Kidney epithelial cell (primary cell): Measurements from ENCODE around the gene PACRG. TPM values are rescaled to one million over a fixed set of nuclear protein-coding genes. Genes with fewer than 3 reads are reported as not detected.

ENCODE experiments used
- DNase-seq: peaks from one replicate; pipeline ENCODE4 v3.0.0-alpha.2; 2010; ENCODE audit warnings: low read depth
- H3K27me3 ChIP-seq: 2 replicates; pipeline ENCODE4 v1.6.0; 2011; ENCODE audit warnings: low read length; ENCODE audit not compliant: control insufficient read depth, insufficient read depth
- H3K36me3 ChIP-seq: 2 replicates; pipeline ENCODE4 v1.5.1; 2011; ENCODE audit warnings: low read length; ENCODE audit not compliant: control insufficient read depth, insufficient read depth
- H3K4me3 ChIP-seq: 2 replicates; pipeline ENCODE4 v1.5.1; 2011; ENCODE audit warnings: low read depth, mild to moderate bottlenecking, control low read depth, low read length
- CTCF ChIP-seq: IDR thresholded peaks from 2 replicates; pipeline ENCODE4 v1.5.1; 2011; ENCODE audit warnings: mild to moderate bottlenecking, moderate library complexity, low read length, control low read depth, inconsistent platforms; ENCODE audit not compliant: insufficient read depth, poor library complexity, severe bottlenecking
- total RNA-seq: library from RNA; depleted of rRNA; stranded (reverse); fragments of >200 nt; gene quantifications from 2 replicates; pipeline ENCODE4 v1.2.3, GENCODE V29; 2015

The PACRG gene
- total RNA-seq, 1 donor from 2014 or later: 0.29 TPM

- DNase-seq: no peak
Measured at GRCh38 chr6:163126741-163127140, 399.0 kb downstream of the PACRG start.

GRCh38 chr6:163127587-163127986 lies 399.8 kb downstream of the PACRG start:
- no peak for TF ChIP-seq CTCF
- no peaks in the 10 kb centered on the region for H3K27me3 ChIP-seq
- H3K36me3 ChIP-seq: no peaks in the 10 kb centered on the region
- DNase-seq: no peak
- no peak overlapping the region for H3K4me3 ChIP-seq

More at GRCh38 chr6:163126741-163127140, 399.0 kb downstream of the PACRG start:
- Histone ChIP-seq H3K4me3 (no peak overlapping the region), H3K27me3 (no peaks in the 10 kb centered on the region), H3K36me3 (no peaks in the 10 kb centered on the region)
- TF ChIP-seq CTCF: no peak

DNA sequence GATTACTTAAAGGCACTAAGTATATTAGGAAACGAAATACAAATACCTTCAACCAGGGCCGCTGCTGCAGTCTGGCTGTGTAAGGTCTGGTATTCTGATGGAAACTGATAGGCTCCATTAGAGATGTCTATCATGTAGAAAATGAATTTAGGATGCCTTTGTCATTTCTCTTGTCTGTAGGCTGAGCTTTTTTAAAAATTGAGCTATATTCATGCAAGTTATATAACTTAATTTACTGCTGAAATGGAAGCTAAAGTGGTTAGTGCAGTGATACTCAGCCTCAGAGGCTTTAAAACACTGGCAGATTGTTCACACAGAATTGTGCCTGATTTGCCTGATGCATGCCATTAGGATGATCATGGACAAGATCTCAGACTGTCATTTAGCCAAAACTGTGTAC lies 400.6 kb downstream of the PACRG start:
- no peak overlapping the region for H3K4me3 ChIP-seq
- TF ChIP-seq CTCF: no peak
- no peaks in the 10 kb centered on the region for H3K36me3 ChIP-seq
- no peak for DNase-seq
- H3K27me3 ChIP-seq: no peaks in the 10 kb centered on the region

DNA sequence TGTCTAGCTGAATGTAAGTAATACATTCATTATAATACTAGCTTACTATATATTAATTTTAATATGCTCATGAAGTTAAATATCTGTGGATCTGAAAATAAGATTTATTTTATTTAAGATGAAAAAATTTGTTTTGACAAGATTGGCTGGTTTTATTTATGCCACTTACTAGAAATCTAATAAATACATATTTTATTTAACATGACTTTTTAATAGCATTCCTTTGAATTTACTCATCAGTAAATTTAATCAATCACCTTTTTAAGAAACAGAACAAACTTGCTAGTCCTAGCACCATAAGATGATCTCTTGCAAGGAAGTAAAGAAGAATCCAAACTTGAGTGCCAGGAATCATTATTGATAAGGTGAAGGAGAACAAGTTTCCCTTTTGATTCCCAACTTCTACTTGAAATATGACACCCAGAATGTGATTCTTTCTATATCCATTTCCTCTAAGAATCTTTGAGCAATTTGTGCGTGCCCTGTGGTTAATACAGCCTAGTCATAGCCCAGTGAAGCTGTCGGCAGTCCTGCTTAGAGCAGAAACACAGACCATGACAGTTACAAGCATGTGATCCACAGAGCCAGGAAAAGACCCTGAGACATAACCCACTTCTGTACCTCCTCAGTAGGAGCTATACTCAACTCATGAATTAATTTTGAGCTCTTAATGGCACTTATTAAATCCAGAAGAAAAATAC lies 404.4 kb downstream of the PACRG start:
- TF ChIP-seq CTCF: no peak
- H3K27me3 ChIP-seq: no peaks in the 10 kb centered on the region

DNA sequence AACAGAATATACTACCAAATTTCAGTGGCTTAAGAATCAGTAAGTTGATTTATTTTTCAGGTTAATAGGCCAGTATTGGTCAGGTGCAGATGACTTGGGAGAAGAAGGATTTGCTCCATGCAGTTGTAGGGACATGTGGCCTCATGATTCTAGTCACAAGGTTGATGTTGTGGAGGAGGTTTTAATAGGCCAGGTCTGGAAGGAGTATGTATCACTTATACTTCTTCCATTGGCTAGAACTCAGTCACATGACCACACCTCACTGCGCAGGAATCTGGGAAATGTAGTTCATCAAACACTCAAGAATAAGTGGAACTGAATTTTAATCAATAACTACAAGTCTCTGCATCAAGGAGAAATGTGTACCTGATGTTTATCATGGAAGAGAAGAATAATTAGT lies 405.2 kb downstream of the PACRG start:
- no peak for TF ChIP-seq CTCF
- DNase-seq: no peak
- no peaks in the 10 kb centered on the region for H3K36me3 ChIP-seq
- H3K4me3 ChIP-seq: no peak overlapping the region
- H3K27me3 ChIP-seq: no peaks in the 10 kb centered on the region

More for the DNA sequence above, 404.4 kb downstream of the PACRG start:
- H3K36me3 ChIP-seq: no peaks in the 10 kb centered on the region
- no peak for DNase-seq
- H3K4me3 ChIP-seq: no peak overlapping the region

DNA sequence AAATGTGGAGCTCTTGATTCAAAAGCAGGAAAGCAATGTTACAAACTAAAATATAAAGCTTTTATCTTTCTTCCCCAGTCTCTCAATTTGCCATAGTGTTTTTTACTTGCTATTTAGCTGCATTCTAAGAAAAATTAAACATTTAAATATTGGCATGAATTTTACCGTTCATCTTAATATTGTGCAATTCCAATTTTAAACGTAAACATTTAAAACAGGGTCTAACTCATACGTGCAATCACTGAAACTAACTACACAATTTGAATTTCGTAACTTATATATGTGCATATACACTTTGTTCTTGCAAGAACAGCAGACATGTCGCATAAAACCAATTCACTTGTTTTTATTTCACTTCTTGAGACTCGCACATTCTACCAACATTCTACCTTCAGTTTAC lies 405.9 kb downstream of the PACRG start:
- no peaks in the 10 kb centered on the region for H3K27me3 ChIP-seq
- H3K36me3 ChIP-seq: no peaks in the 10 kb centered on the region
- H3K4me3 ChIP-seq: no peak overlapping the region
- TF ChIP-seq CTCF: no peak
- DNase-seq: no peak
